CD4-positive, alpha-beta T cell treated with Interleukin-4 for 4 hours (primary cell): Measurements from ENCODE around the gene RNF114.
"Not testable (repeated sequence)": the region's sequence is repeated elsewhere in the genome, so short reads cannot be mapped to it uniquely, and the experiment has no call there.

Experiments used
- DNase-seq: peaks from one replicate; pipeline ENCODE4 v3.0.0-alpha.2; 2020

Gene RNF114

GRCh38 chr20:49987015-49987867 lies 51.0 kb downstream of the RNF114 start:
- DNase-seq, result no peak

GRCh38 chr20:49987868-49988690 lies 51.9 kb downstream of the RNF114 start:
- no peak for DNase-seq

- DNase-seq, result no peak
Measured at GRCh38 chr20:49989234-49990065, 53.3 kb downstream of the RNF114 start.

- no peak for DNase-seq
Measured at GRCh38 chr20:49990271-49990720, 54.1 kb downstream of the RNF114 start.

- DNase-seq, result no peak
Measured at GRCh38 chr20:49993301-49993751, 57.1 kb downstream of the RNF114 start.

- DNase-seq, result no peak
Measured at GRCh38 chr20:49995586-49995985, 59.4 kb downstream of the RNF114 start.

- not testable (repeated sequence) for DNase-seq
Measured at GRCh38 chr20:49998478-49999188, 62.4 kb downstream of the RNF114 start.

GRCh38 chr20:49999329-49999728 lies 63.1 kb downstream of the RNF114 start:
- no peak for DNase-seq

GRCh38 chr20:50000548-50001222 lies 64.5 kb downstream of the RNF114 start:
- not testable (repeated sequence) for DNase-seq

GRCh38 chr20:50001784-50002311 lies 65.7 kb downstream of the RNF114 start:
- no peak for DNase-seq

- no peak for DNase-seq
Measured at GRCh38 chr20:50003253-50003656, 67.1 kb downstream of the RNF114 start.
